Measurements from ENCODE around the gene MAD1L1.

MAD1L1 gene

DNA sequence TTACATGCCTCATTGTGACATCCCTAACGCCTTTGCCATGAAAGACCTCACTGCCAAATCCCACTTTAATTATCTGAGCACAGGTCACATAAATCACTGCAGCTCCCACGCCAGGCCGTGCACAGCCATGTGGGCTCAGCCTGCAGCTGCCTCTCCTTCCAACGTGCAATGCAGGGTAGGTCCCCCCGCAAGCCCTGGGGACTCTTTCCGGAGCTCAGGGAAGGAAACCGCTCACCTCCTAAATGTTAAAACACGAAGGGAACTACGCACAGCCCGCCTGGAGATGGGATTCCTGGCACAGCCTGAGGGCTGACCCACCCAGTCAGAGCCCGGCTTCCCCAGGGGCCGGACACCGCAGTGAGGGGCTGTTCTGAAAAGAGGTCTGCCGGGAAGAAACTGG lies 128.0 kb downstream of the MAD1L1 start:
- no peak overlapping the region for H3K27ac ChIP-seq (ENCODE audit: extremely low read depth, low read depth, low read length)
- ChIA-PET POLR2A (no interaction called here), CTCF (interaction anchor here (0.6 to 0.7 kb wide), 3 partner anchors 21 to 835 kb away, joined by 3 to 4 read pairs (median 3); no protein-coding TSS in a partner anchor)
- no peaks in the 10 kb centered on the region for H3K36me3 ChIP-seq (ENCODE audit: control insufficient read depth in 2 of 2, insufficient read depth in 1 of 2, low read length in 2 of 2)
- no peak for TF ChIP-seq SALL2 (tag by site-specific recombination; IDR thresholded peaks at IDR 0.05; ENCODE audit: borderline replicate concordance)
- TF ChIP-seq WT1 (tag by site-specific recombination; IDR thresholded peaks at IDR 0.05), result no peak
- no peak for TF ChIP-seq ZNF776 (tag by site-specific recombination; IDR thresholded peaks at IDR 0.05; ENCODE audit: borderline replicate concordance)
- TF ChIP-seq, protein P1, sequence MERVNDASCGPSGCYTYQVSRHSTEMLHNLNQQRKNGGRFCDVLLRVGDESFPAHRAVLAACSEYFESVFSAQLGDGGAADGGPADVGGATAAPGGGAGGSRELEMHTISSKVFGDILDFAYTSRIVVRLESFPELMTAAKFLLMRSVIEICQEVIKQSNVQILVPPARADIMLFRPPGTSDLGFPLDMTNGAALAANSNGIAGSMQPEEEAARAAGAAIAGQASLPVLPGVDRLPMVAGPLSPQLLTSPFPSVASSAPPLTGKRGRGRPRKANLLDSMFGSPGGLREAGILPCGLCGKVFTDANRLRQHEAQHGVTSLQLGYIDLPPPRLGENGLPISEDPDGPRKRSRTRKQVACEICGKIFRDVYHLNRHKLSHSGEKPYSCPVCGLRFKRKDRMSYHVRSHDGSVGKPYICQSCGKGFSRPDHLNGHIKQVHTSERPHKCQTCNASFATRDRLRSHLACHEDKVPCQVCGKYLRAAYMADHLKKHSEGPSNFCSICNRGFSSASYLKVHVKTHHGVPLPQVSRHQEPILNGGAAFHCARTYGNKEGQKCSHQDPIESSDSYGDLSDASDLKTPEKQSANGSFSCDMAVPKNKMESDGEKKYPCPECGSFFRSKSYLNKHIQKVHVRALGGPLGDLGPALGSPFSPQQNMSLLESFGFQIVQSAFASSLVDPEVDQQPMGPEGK (tag by site-specific recombination; IDR thresholded peaks at IDR 0.05), result no peak
- TF ChIP-seq KLF16 (tag by site-specific recombination; IDR thresholded peaks at IDR 0.05), result no peak
- TF ChIP-seq ZNF571 (tag by site-specific recombination; IDR thresholded peaks at IDR 0.05), result no peak
- TF ChIP-seq ZNF514 (tag by site-specific recombination; IDR thresholded peaks at IDR 0.05), result no peak
- no peak for TF ChIP-seq ZNF510 (tag by site-specific recombination; IDR thresholded peaks at IDR 0.05; ENCODE audit: insufficient replicate concordance)
- no peak for TF ChIP-seq ZNF121 (tag by site-specific recombination; IDR thresholded peaks at IDR 0.05)
- TF ChIP-seq TRIM28 (IDR thresholded peaks at IDR 0.05; ENCODE audit: borderline replicate concordance, low read length), result no peak
- no peak for TF ChIP-seq ZNF324 (tag by site-specific recombination; IDR thresholded peaks at IDR 0.05)
- TF ChIP-seq ZNF350 (tag by site-specific recombination; IDR thresholded peaks at IDR 0.05), result no peak
- TF ChIP-seq ZNF146 (tag by site-specific recombination; IDR thresholded peaks at IDR 0.05), result no peak
- TF ChIP-seq, protein P2, sequence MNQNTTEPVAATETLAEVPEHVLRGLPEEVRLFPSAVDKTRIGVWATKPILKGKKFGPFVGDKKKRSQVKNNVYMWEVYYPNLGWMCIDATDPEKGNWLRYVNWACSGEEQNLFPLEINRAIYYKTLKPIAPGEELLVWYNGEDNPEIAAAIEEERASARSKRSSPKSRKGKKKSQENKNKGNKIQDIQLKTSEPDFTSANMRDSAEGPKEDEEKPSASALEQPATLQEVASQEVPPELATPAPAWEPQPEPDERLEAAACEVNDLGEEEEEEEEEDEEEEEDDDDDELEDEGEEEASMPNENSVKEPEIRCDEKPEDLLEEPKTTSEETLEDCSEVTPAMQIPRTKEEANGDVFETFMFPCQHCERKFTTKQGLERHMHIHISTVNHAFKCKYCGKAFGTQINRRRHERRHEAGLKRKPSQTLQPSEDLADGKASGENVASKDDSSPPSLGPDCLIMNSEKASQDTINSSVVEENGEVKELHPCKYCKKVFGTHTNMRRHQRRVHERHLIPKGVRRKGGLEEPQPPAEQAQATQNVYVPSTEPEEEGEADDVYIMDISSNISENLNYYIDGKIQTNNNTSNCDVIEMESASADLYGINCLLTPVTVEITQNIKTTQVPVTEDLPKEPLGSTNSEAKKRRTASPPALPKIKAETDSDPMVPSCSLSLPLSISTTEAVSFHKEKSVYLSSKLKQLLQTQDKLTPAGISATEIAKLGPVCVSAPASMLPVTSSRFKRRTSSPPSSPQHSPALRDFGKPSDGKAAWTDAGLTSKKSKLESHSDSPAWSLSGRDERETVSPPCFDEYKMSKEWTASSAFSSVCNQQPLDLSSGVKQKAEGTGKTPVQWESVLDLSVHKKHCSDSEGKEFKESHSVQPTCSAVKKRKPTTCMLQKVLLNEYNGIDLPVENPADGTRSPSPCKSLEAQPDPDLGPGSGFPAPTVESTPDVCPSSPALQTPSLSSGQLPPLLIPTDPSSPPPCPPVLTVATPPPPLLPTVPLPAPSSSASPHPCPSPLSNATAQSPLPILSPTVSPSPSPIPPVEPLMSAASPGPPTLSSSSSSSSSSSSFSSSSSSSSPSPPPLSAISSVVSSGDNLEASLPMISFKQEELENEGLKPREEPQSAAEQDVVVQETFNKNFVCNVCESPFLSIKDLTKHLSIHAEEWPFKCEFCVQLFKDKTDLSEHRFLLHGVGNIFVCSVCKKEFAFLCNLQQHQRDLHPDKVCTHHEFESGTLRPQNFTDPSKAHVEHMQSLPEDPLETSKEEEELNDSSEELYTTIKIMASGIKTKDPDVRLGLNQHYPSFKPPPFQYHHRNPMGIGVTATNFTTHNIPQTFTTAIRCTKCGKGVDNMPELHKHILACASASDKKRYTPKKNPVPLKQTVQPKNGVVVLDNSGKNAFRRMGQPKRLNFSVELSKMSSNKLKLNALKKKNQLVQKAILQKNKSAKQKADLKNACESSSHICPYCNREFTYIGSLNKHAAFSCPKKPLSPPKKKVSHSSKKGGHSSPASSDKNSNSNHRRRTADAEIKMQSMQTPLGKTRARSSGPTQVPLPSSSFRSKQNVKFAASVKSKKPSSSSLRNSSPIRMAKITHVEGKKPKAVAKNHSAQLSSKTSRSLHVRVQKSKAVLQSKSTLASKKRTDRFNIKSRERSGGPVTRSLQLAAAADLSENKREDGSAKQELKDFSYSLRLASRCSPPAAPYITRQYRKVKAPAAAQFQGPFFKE (tag by site-specific recombination; IDR thresholded peaks at IDR 0.05; ENCODE audit: borderline replicate concordance), result no peak
- no peak for TF ChIP-seq ZNF169 (tag by site-specific recombination; IDR thresholded peaks at IDR 0.05)
- no peak for TF ChIP-seq ZNF10 (tag by site-specific recombination; IDR thresholded peaks at IDR 0.05)
- no peak overlapping the region for H3K4me3 ChIP-seq (ENCODE audit: low read depth, low read length)
- H3K9me3 ChIP-seq (ENCODE audit: control insufficient read depth, insufficient read depth, low read depth, low read length), result no peaks in the 10 kb centered on the region
- no peaks in the 10 kb centered on the region for H3K4me1 ChIP-seq (ENCODE audit: control insufficient read depth, insufficient read depth, low read length)

DNA sequence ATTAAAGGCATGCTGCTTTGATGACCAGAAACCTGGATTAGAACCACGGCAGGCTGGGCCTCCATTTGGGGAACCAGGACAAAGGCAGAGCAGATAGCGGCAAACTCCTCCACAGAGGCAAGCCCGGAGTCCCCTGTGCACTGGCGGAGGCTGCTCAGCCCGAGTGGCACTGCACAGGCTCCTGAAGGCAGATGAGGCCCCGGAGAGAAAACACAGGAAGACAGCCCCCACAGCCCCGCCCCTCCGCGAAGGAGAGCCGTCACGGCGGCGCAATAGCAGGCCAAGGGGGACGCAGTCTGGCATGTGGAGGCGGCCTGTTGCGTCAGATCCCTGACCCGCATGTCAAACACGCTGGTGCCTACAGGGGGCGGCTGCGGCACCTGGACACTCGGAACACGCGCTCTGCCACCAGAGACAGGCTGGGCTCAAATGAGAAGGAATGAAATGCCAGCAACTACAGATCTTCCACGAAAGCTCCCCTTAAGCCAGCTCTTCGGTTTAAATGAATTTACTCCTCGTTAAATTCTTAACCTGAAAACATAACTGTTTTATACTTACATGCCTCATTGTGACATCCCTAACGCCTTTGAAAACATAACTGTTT lies 128.5 kb downstream of the MAD1L1 start:
- Histone ChIP-seq H3K36me3 (ENCODE audit: control insufficient read depth in 2 of 2, insufficient read depth in 1 of 2, low read length in 2 of 2) (no peaks in the 10 kb centered on the region), H3K4me3 (ENCODE audit: low read depth, low read length) (no peak overlapping the region), H3K4me1 (ENCODE audit: control insufficient read depth, insufficient read depth, low read length) (no peaks in the 10 kb centered on the region), H3K9me3 (ENCODE audit: control insufficient read depth, insufficient read depth, low read depth, low read length) (no peaks in the 10 kb centered on the region), H3K27ac (ENCODE audit: extremely low read depth, low read depth, low read length) (no peak overlapping the region)
- ChIA-PET POLR2A (no interaction called here), CTCF (interaction anchor here (0.6 to 0.7 kb wide), 3 partner anchors 20 to 835 kb away, joined by 3 to 4 read pairs (median 3); no protein-coding TSS in a partner anchor)
- TF ChIP-seq, protein P3, sequence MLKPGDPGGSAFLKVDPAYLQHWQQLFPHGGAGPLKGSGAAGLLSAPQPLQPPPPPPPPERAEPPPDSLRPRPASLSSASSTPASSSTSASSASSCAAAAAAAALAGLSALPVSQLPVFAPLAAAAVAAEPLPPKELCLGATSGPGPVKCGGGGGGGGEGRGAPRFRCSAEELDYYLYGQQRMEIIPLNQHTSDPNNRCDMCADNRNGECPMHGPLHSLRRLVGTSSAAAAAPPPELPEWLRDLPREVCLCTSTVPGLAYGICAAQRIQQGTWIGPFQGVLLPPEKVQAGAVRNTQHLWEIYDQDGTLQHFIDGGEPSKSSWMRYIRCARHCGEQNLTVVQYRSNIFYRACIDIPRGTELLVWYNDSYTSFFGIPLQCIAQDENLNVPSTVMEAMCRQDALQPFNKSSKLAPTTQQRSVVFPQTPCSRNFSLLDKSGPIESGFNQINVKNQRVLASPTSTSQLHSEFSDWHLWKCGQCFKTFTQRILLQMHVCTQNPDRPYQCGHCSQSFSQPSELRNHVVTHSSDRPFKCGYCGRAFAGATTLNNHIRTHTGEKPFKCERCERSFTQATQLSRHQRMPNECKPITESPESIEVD (tag by site-specific recombination; IDR thresholded peaks at IDR 0.05), result no peak
- TF ChIP-seq ZNF600 (tag by site-specific recombination; IDR thresholded peaks at IDR 0.05) (peak; percentile 65; the same call in 1 of the 2 replicates), ZSCAN16 (tag by site-specific recombination; IDR thresholded peaks at IDR 0.05) (no peak), ZNF114 (tag by site-specific recombination; IDR thresholded peaks at IDR 0.05) (no peak)
- TF ChIP-seq, protein P4, sequence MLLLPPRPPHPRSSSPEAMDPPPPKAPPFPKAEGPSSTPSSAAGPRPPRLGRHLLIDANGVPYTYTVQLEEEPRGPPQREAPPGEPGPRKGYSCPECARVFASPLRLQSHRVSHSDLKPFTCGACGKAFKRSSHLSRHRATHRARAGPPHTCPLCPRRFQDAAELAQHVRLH (tag by site-specific recombination; IDR thresholded peaks at IDR 0.05), result no peak

Data from HEK293 (cell line).